ENCODE data around the gene PRPF6.
A peak's percentile ranks its signal among the peaks of the same experiment; 100 is the strongest.

Gene PRPF6

GRCh38 chr20:63980806-63981728 lies at the start of gene PRPF6:
Gene PRPF6 (plus strand): TSS chr20:63981132. CDS start chr20:63981246, 114 bp downstream.
- DNase-seq (ENCODE audit: low read depth in 2 of 2): peak; percentile 93 to 94

GRCh38 chr20:63931735-63932134 lies 49.2 kb upstream of the PRPF6 start:
- DNase-seq (ENCODE audit: low read depth in 2 of 2): no peak

GRCh38 chr20:63932606-63933160 lies 48.2 kb upstream of the PRPF6 start:
- no peak for DNase-seq (ENCODE audit: low read depth in 2 of 2)

GRCh38 chr20:63933646-63934045 lies 47.3 kb upstream of the PRPF6 start:
- DNase-seq (ENCODE audit: low read depth in 2 of 2): no peak

GRCh38 chr20:63934271-63935068 lies 46.5 kb upstream of the PRPF6 start:
- DNase-seq (ENCODE audit: low read depth in 2 of 2): no peak

GRCh38 chr20:63935447-63935846 lies 45.5 kb upstream of the PRPF6 start:
- DNase-seq (ENCODE audit: low read depth in 2 of 2): no peak

GRCh38 chr20:63937596-63937995 lies 43.3 kb upstream of the PRPF6 start:
- DNase-seq (ENCODE audit: low read depth in 2 of 2): no peak

GRCh38 chr20:63939061-63939935 lies 41.6 kb upstream of the PRPF6 start:
- DNase-seq (ENCODE audit: low read depth in 2 of 2): no peak

GRCh38 chr20:63940071-63940471 lies 40.9 kb upstream of the PRPF6 start:
- no peak for DNase-seq (ENCODE audit: low read depth in 2 of 2)

GRCh38 chr20:63940472-63941266 lies 40.3 kb upstream of the PRPF6 start:
- DNase-seq (ENCODE audit: low read depth in 2 of 2): no peak

- DNase-seq (ENCODE audit: low read depth in 2 of 2): peak; percentile 48 to 55
These were observed 39.5 kb upstream of the PRPF6 start for GRCh38 chr20:63941282-63942081.

GRCh38 chr20:63942250-63942951 lies 38.5 kb upstream of the PRPF6 start:
- no peak for DNase-seq (ENCODE audit: low read depth in 2 of 2)

- DNase-seq (ENCODE audit: low read depth in 2 of 2): no peak
These were observed 37.7 kb upstream of the PRPF6 start for GRCh38 chr20:63942969-63943807.

- DNase-seq (ENCODE audit: low read depth in 2 of 2): no peak
These were observed 37.2 kb upstream of the PRPF6 start for GRCh38 chr20:63943808-63944077.

GRCh38 chr20:63944078-63944941 lies 36.6 kb upstream of the PRPF6 start:
- DNase-seq (ENCODE audit: low read depth in 2 of 2): no peak

GRCh38 chr20:63945031-63945658 lies 35.8 kb upstream of the PRPF6 start:
- DNase-seq (ENCODE audit: low read depth in 2 of 2): no peak
